Measurements from ENCODE around the gene RAPGEF2.

Gene RAPGEF2

GRCh38 chr4:159355466-159355865 is 252.6 kb downstream of the RAPGEF2 start:
- no peak for DNase-seq (ENCODE audit: extremely low read depth, low read depth)
- H3K4me3 ChIP-seq (replicated peaks; ENCODE audit: low read depth, low read length) = no peak overlapping the region
- TF ChIP-seq CTCF (IDR thresholded peaks at IDR 0.05; ENCODE audit: low read depth, low read length, missing control alignments) = no peak

- no peak for DNase-seq (ENCODE audit: extremely low read depth, low read depth)
- H3K4me3 ChIP-seq (replicated peaks; ENCODE audit: low read depth, low read length) = no peak overlapping the region
- no peak for TF ChIP-seq CTCF (IDR thresholded peaks at IDR 0.05; ENCODE audit: low read depth, low read length, missing control alignments)
Measured at GRCh38 chr4:159357350-159357749, 254.5 kb downstream of the RAPGEF2 start.

DNA sequence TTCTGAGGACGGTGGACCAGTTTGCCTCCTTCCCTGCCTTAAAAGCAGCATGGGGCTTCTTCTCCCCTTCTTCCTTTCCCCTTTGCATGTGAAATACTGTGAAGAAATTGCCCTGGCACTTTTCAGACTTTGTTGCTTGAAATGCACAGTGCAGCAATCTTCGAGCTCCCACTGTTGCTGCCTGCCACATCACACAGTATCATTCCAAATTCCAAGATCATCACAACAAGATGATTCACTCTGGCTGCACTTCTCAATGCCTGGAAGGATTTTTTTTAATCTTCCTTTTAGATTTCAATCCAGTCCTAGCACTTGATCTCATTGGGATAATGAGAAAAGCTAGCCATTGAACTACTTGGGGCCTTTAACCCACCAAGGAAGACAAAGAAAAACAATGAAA is 255.3 kb downstream of the RAPGEF2 start:
- no peak for TF ChIP-seq CTCF (IDR thresholded peaks at IDR 0.05; ENCODE audit: low read depth, low read length, missing control alignments)
- DNase-seq (ENCODE audit: extremely low read depth, low read depth) = peak; percentile 10
- H3K4me3 ChIP-seq (replicated peaks; ENCODE audit: low read depth, low read length) = no peak overlapping the region

DNA sequence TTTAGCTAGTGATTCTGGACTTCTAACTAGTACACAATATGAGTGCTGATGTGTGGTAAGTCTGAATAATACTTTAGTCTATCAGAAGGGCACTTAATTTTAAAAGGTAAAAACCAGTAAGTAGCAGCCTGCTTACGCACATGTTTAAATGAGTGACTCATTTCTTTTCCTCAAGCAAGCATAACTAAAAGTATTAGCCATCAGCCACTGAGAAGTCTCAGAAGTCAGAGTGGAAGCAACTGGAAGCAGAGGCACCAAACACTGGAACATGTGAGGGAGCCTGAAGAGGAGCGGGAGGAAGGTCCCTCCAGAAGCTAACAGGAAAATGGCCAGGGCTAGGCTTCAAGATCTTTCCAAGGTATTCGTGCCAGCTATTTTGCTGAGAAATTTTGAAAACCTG is 257.7 kb downstream of the RAPGEF2 start:
- DNase-seq (ENCODE audit: extremely low read depth, low read depth) = peak; percentile 62
- no peak overlapping the region for H3K4me3 ChIP-seq (replicated peaks; ENCODE audit: low read depth, low read length)
- no peak for TF ChIP-seq CTCF (IDR thresholded peaks at IDR 0.05; ENCODE audit: low read depth, low read length, missing control alignments)

GRCh38 chr4:159363361-159363760 is 260.5 kb downstream of the RAPGEF2 start:
- no peak for TF ChIP-seq CTCF (IDR thresholded peaks at IDR 0.05; ENCODE audit: low read depth, low read length, missing control alignments)

DNA sequence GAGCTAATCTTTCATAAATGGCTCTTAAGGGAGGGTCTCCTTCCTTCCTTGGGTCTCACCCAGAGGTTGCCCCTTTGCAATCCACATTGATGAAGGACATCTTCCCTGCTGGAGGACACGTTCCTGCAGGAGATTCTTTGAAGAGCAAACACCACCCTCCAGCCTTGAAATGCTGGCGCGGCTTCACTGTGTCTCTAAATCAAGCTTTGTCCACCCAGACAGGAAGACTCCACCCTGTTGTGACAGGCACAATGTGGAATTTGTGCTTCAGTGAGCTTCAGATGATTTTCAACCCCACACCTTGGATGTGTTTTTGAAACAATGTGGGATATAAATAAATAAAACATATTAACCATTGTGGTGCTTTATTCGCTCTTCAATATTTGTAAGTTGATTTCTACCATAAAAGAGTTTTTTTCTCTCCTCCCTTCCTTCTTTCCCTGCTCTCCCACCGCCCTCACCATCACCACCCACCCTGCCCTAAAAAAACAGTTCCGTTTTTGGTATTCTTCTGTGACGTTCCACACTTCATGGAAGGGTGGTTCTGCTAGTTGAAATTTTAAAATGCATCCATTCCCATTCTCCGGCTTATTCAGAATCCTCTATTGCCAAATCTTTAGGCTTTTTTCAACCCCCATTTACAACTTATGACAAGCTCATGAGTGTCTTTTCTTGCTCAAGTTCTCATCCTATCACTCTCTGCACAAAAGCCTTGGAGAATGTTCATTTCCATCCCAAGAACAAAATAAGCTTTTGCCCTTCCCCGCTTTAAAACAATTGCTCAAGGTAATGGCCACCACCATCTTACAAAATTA is 264.3 kb downstream of the RAPGEF2 start:
- DNase-seq (ENCODE audit: extremely low read depth, low read depth) = no peak
- no peak for TF ChIP-seq CTCF (IDR thresholded peaks at IDR 0.05; ENCODE audit: low read depth, low read length, missing control alignments)
- no peak overlapping the region for H3K4me3 ChIP-seq (replicated peaks; ENCODE audit: low read depth, low read length)

More at GRCh38 chr4:159363361-159363760, 260.5 kb downstream of the RAPGEF2 start:
- no peak for DNase-seq (ENCODE audit: extremely low read depth, low read depth)
- no peak overlapping the region for H3K4me3 ChIP-seq (replicated peaks; ENCODE audit: low read depth, low read length)

- TF ChIP-seq CTCF (IDR thresholded peaks at IDR 0.05; ENCODE audit: low read depth, low read length, missing control alignments) = no peak
- DNase-seq (ENCODE audit: extremely low read depth, low read depth) = no peak
- no peak overlapping the region for H3K4me3 ChIP-seq (replicated peaks; ENCODE audit: low read depth, low read length)
Measured at GRCh38 chr4:159367781-159368080, 264.9 kb downstream of the RAPGEF2 start.

All from HFF-Myc (cell line).